NCI-H2227 (cell line): ENCODE data around the gene TMEM131.
A peak's percentile ranks its signal among the peaks of the same experiment; 100 is the strongest.

Experiments used
- DNase-seq: peaks from one replicate; lab custom pipeline; 2025; ENCODE audit not compliant: unreplicated experiment; lab: John Stamatoyannopoulos, UW

TMEM131 gene

GRCh38 chr2:97769711-97770110 lies 226.0 kb downstream of the TMEM131 start:
- DNase-seq: no peak

DNA sequence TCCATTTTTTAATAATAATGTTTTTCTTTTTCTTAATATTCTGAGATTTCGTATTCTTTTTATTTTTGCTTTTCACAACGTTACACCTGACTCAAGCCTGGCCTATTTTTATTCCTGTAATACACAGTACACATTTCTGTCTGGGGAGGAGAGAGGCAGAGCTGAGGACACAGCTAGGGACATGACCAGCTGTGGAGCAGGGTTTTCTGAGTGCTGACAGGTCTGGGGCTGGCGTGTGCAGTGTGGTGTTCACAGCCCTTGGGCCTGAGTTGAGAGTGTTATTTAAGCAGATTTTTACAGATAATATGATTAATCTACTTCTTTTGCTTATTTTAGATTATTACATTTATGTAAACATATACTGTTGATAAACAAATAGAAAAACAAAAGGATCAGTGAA lies 226.4 kb downstream of the TMEM131 start:
- no peak for DNase-seq

DNA sequence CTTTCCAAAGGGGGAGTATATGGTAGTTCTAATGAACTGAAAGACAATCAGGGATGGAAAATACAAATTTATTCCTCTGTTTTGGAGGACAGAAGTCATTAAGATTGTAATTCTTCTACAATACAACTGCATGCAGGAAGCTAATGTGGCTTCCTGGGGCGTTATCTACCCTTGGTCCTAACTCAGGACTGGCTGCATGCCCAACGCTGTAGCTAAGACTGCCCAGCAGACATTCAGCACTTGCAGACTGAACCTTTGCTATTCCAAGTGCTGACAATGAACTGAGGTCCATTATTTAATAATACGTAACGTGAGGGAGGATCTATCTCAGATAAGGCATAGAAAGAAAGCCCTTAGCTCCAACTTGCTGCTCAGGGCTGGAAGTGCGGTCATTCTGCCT lies 229.2 kb downstream of the TMEM131 start:
- no peak for DNase-seq

GRCh38 chr2:97765933-97766332 lies 229.8 kb downstream of the TMEM131 start:
- DNase-seq: no peak

GRCh38 chr2:97764559-97765263 lies 231.0 kb downstream of the TMEM131 start:
- DNase-seq: no peak

DNA sequence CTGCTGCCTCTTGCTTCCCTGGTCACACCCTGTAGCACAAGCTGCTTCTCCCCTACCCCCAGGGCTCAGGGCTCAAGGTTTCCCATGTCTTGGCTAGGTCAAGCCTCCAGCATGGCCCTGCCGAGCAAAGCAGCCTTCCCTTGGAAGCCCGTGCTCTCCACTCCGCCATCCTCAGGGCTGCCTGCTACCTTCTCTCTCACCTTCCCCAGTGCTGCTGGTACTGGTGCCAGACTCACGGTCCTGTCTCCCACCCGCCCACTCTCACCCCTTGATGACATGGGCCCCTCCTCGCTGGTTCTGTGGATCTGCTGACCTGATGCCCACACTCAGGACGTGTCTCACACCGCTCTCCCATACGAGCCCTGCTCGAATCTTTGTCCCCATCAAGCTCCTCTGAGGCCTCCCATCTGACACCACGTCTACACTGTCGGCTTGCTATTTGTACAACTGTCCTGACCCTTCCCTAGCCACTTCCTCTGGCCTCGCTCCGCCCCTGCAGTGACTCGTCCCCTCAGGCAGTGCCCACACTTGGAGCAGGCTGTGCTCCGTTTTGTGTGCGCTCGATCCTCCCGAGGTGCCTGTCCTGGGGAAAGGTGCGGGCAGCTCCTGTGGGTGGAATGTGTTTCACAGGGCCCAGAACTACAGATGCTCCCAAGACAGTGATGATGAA lies 232.4 kb downstream of the TMEM131 start:
- DNase-seq: no peak

- no peak for DNase-seq
These were observed 234.6 kb downstream of the TMEM131 start for GRCh38 chr2:97761192-97761591.

DNA sequence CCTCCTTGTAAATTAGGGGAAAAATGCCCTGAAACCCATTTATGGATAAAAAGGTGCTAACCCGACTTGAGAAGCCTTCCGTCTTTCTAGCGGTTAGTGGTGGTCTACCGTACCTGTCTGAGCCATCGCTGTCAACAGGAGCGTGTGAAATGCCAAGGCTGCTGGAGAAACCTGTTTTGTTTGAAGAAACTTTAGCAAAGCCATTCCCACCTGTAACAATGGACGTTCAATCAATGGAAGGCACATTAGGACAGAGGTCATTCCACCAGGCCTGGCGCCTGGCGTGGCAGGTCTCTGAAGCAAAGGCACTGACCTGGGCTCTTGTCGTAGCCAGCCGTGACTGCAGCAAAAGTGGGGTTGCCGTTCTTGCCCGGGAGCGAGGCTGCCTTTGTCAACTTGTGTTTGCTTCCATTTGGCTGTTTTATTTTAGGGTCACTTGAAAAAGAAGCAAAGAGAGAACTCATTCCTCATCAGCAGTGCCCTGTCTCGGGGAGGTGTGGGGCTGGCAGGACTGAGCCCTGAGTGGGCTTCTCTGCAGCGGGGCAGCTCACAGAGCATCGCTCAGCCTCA lies 235.2 kb downstream of the TMEM131 start:
- DNase-seq: no peak

DNA sequence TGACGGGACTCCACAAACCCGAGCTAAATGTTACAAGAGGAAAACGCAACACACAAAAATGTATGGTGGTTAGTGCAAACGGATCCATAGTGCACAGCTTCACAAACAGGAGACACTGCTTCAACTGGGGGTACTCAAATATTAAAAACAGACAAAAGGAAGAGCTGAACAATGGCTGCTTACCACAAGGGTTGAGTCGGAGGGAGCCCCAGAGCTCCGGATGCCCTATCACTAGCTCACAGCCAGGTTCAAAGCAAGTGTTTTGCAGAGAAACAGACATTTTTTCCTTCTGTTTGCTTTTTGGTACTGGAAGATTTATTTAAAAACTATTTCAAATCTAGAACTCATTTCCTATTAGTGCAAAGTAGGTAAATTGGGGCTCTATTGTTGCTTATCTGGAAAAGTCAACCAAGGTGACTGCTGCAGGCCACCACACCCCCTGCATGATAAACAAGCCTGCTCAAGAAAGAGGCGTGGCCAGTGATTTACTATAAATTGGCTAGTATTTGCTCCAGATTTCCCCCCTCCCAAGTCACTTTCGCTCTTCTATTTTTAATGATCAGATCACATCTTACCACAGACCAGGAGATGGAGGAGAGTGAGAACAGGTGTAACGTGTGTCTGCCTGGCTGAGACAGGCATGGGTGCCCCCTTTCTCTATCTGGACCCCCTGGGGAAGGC lies 235.9 kb downstream of the TMEM131 start:
- no peak for DNase-seq

GRCh38 chr2:97758131-97758705 lies 237.5 kb downstream of the TMEM131 start:
- DNase-seq: no peak

GRCh38 chr2:97757062-97757461 lies 238.7 kb downstream of the TMEM131 start:
- no peak for DNase-seq

GRCh38 chr2:97755491-97755890 lies 240.3 kb downstream of the TMEM131 start:
- DNase-seq: no peak

- DNase-seq: no peak
These were observed 240.9 kb downstream of the TMEM131 start for GRCh38 chr2:97754690-97755346.

- DNase-seq: no peak
These were observed 243.1 kb downstream of the TMEM131 start for GRCh38 chr2:97752342-97753334.

- peak; percentile 14 for DNase-seq
These were observed 244.0 kb downstream of the TMEM131 start for GRCh38 chr2:97751752-97752151.

- no peak for DNase-seq
These were observed 245.7 kb downstream of the TMEM131 start for GRCh38 chr2:97750017-97750416.

- DNase-seq: no peak
These were observed 246.2 kb downstream of the TMEM131 start for GRCh38 chr2:97749581-97749980.

GRCh38 chr2:97747716-97748115 lies 248.0 kb downstream of the TMEM131 start:
- DNase-seq: no peak

DNA sequence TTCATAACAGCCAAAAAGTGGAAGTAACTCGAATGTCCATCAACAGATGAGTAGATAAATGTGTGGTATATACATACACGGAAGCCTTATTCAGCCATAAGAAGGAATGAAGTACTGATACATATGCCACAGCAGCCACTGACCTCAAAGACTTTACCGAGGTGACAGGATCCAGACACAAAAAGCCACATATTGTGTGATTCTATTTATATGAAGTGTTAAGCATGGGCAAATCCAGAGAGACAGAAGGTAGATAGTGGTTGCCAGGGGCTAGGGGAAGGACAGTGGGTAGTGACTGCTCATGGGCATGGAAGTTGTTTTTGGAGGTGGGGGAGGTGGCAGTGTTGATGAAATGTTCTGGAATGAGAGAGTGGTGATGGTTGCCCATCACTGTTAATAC lies 248.5 kb downstream of the TMEM131 start:
- DNase-seq: no peak
